Liver (tissue), 9 donors: ENCODE results near the gene CYB5D1. TPM values are rescaled to one million over a fixed set of nuclear protein-coding genes. Genes with fewer than 3 reads are reported as not detected.

Experiments used
- DNase-seq: peaks from one replicate; pipeline ENCODE4 v3.0.0-alpha.2; 2017; ENCODE audit warnings: low spot score
- H3K27ac ChIP-seq, 2 donors: one replicate each; pipeline ENCODE4 v1.7.0; 2013; ENCODE audit warnings: inconsistent platforms in 2 of 2, low read length in 2 of 2, control low read depth in 1 of 2, low read depth in 1 of 2, mild to moderate bottlenecking in 1 of 2
- H3K27me3 ChIP-seq, 4 donors: one replicate each; pipeline versions ENCODE4 v1.6.1 to v1.7.0; 2013; ENCODE audit warnings: low read length in 3 of 4, inconsistent platforms in 1 of 4, mild to moderate bottlenecking in 1 of 4, moderate library complexity in 1 of 4; ENCODE audit not compliant: control insufficient read depth in 4 of 4, insufficient read depth in 4 of 4
- H3K36me3 ChIP-seq, 4 donors: one replicate each; pipeline versions ENCODE4 v1.6.1 to v1.7.0; 2013; ENCODE audit warnings: low read length in 3 of 4, mild to moderate bottlenecking in 3 of 4, low read depth in 1 of 4, moderate library complexity in 1 of 4; ENCODE audit not compliant: control insufficient read depth in 4 of 4, insufficient read depth in 3 of 4
- H3K4me1 ChIP-seq, 4 donors: one replicate each; pipeline versions ENCODE4 v1.6.1 to v1.7.0; 2013; ENCODE audit warnings: low read length in 3 of 4, mild to moderate bottlenecking in 3 of 4, moderate library complexity in 1 of 4; ENCODE audit not compliant: control insufficient read depth in 4 of 4, insufficient read depth in 4 of 4
- H3K4me3 ChIP-seq, 3 donors: one replicate each; pipeline versions ENCODE4 v1.6.1 to v1.7.0; 2013; ENCODE audit warnings: low read length in 3 of 3, control low read depth in 1 of 3, low read depth in 1 of 3, mild to moderate bottlenecking in 1 of 3
- H3K9ac ChIP-seq, 2 donors: one replicate each; pipeline ENCODE4 v1.7.0; 2013; ENCODE audit warnings: low read length in 2 of 2, mild to moderate bottlenecking in 2 of 2, moderate library complexity in 2 of 2, control low read depth in 1 of 2, low read depth in 1 of 2
- H3K9me3 ChIP-seq, 4 donors: one replicate each; pipeline versions ENCODE4 v1.6.1 to v1.7.0; 2013; ENCODE audit warnings: low read length in 3 of 4; ENCODE audit not compliant: control insufficient read depth in 4 of 4
- ATF3 ChIP-seq: IDR thresholded peaks from 2 replicates; pipeline ENCODE4 v1.6.1; 2016; ENCODE audit warnings: antibody characterized with exemption
- CTCF ChIP-seq: fragments of 150-350 bp; IDR thresholded peaks from 2 replicates; pipeline ENCODE4 v1.5.1; 2017; ENCODE audit warnings: improper control_type of control experiment, low read depth, low read length; ENCODE audit not compliant: missing input control
- EGR1 ChIP-seq, 2 donors: IDR thresholded peaks; 2 replicates each; pipeline ENCODE4 v1.6.1; 2016 to 2018; ENCODE audit warnings: antibody characterized with exemption in 2 of 2, low read depth in 2 of 2
- FOXA1 ChIP-seq: IDR thresholded peaks from 2 replicates; pipeline ENCODE4 v1.6.1; 2016; ENCODE audit warnings: antibody characterized with exemption
- FOXA2 ChIP-seq: IDR thresholded peaks from 2 replicates; pipeline ENCODE4 v1.6.1; 2016; ENCODE audit warnings: antibody characterized with exemption
- HNF4A ChIP-seq, 2 donors: conservative IDR thresholded peaks; 2 replicates each; pipeline ENCODE4 v1.6.1; 2016; ENCODE audit warnings: antibody characterized with exemption in 2 of 2, mild to moderate bottlenecking in 2 of 2
- JUND ChIP-seq, 2 donors: IDR thresholded peaks; 2 replicates each; pipeline ENCODE4 v1.6.1; 2016; ENCODE audit warnings: antibody characterized with exemption in 2 of 2
- MAX ChIP-seq: IDR thresholded peaks from 2 replicates; pipeline ENCODE4 v1.6.1; 2016; ENCODE audit warnings: antibody characterized with exemption
- NR2F2 ChIP-seq: IDR thresholded peaks from 2 replicates; pipeline ENCODE4 v1.6.1; 2016; ENCODE audit warnings: antibody characterized with exemption
- RAD21 ChIP-seq, 2 donors: IDR thresholded peaks; 2 replicates each; pipeline ENCODE4 v1.6.1; 2016; ENCODE audit warnings: antibody characterized with exemption in 2 of 2, mild to moderate bottlenecking in 2 of 2
- RXRA ChIP-seq, 2 donors: IDR thresholded peaks; 2 replicates each; pipeline ENCODE4 v1.6.1; 2017 to 2018; ENCODE audit warnings: antibody characterized with exemption in 2 of 2, mild to moderate bottlenecking in 1 of 2
- SP1 ChIP-seq: IDR thresholded peaks from 2 replicates; pipeline ENCODE4 v1.6.1; 2018; ENCODE audit warnings: antibody characterized with exemption, mild to moderate bottlenecking
- TAF1 ChIP-seq: conservative IDR thresholded peaks from 2 replicates; pipeline ENCODE4 v1.6.1; 2016; ENCODE audit warnings: antibody characterized with exemption, mild to moderate bottlenecking
- YY1 ChIP-seq: IDR thresholded peaks from 2 replicates; pipeline ENCODE4 v1.6.1; 2016; ENCODE audit warnings: antibody characterized with exemption, mild to moderate bottlenecking
- ZBTB33 ChIP-seq: IDR thresholded peaks from 2 replicates; pipeline ENCODE4 v1.6.1; 2016; ENCODE audit warnings: antibody characterized with exemption
- WGBS: extraction: QIAGEN DNeasy Blood & Tissue Kit; methylation state at CpG from one replicate; pipeline ENCODE4 v1.1.7; 2013; 5-methylcytosine and 5-hydroxymethylcytosine counted together
- polyA plus RNA-seq, 2 donors: library from polyadenylated mRNA; stranded (reverse) in 1 of 2; unstranded in 1 of 2; fragments of 200-250 nt in 1 of 2; fragments of >200 nt in 1 of 2; fragmentation: Nextera tagmentation in 1 of 2; extraction: Ambion mirVana in 1 of 2; gene quantifications; one replicate each; pipeline versions ENCODE4 v1.2.1 to v1.2.3, GENCODE V29; 2013 to 2015
- total RNA-seq, 2 donors: library from RNA; depleted of rRNA; stranded (reverse); fragments of >200 nt; gene quantifications; one replicate each; pipeline ENCODE4 v1.2.3, GENCODE V29; 2014
- donor health status: healthy.
- donor health status: healthy.
- donor health status: healthy.
- donor health status: healthy.
- donor health status: healthy.

CYB5D1 gene
- total and polyA plus RNA-seq, 4 donors, result 2.5 to 12.0 (median 6.6) TPM

GRCh38 chr17:7880076-7880868 lies 22.5 kb downstream of the CYB5D1 start:
- no peaks in the 10 kb centered on the region for H3K36me3 ChIP-seq
- no peaks in the 10 kb centered on the region for H3K4me1 ChIP-seq
- DNase-seq, result no peak
- H3K27me3 ChIP-seq, result no peaks in the 10 kb centered on the region
- H3K4me3 ChIP-seq, result no peak overlapping the region
- H3K9me3 ChIP-seq, result no peaks in the 10 kb centered on the region
- TF ChIP-seq SP1 (no peak), JUND (IDR thresholded peaks at IDR 0.05) (no peak), NR2F2 (no peak), ATF3 (no peak), ZBTB33 (no peak), FOXA1 (no peak), HNF4A (conservative IDR thresholded peaks at IDR 0.05) (no peak), YY1 (no peak), RAD21 (IDR thresholded peaks at IDR 0.05) (no peak), FOXA2 (no peak), MAX (no peak), CTCF (no peak), EGR1 (IDR thresholded peaks at IDR 0.05; ENCODE audit: low read depth in 2 of 2) (no peak)
- no peak overlapping the region for H3K27ac ChIP-seq
- H3K9ac ChIP-seq, result no peak overlapping the region
- WGBS, result 64% methylated on average over 3 of the region's 3 CpGs

GRCh38 chr17:7881276-7882054 lies 23.7 kb downstream of the CYB5D1 start:
- DNase-seq, result no peak
- H3K27me3 ChIP-seq, result no peaks in the 10 kb centered on the region
- no peak overlapping the region for H3K9ac ChIP-seq
- H3K4me3 ChIP-seq, result no peak overlapping the region
- no peaks in the 10 kb centered on the region for H3K36me3 ChIP-seq
- 74% methylated on average over 7 of the region's 7 CpGs for WGBS
- TF ChIP-seq RXRA (IDR thresholded peaks at IDR 0.05), result no peak
- TF ChIP-seq RAD21 (IDR thresholded peaks at IDR 0.05), result no peak
- TF ChIP-seq EGR1 (IDR thresholded peaks at IDR 0.05; ENCODE audit: low read depth in 2 of 2), result no peak
- no peak for TF ChIP-seq HNF4A (conservative IDR thresholded peaks at IDR 0.05)
- no peak for TF ChIP-seq SP1
- TF ChIP-seq CTCF, result no peak
- no peak for TF ChIP-seq TAF1
- TF ChIP-seq YY1, result no peak
- no peak for TF ChIP-seq NR2F2
- TF ChIP-seq ATF3, result no peak
- no peak for TF ChIP-seq FOXA2
- H3K9me3 ChIP-seq, result no peaks in the 10 kb centered on the region
- peaks cover 0 to 11% (median 10%) of the 10 kb centered on the region in 4 donors for H3K4me1 ChIP-seq
- no peak overlapping the region for H3K27ac ChIP-seq
